Measurements from ENCODE around the gene CKB. TPM values are rescaled to one million over a fixed set of nuclear protein-coding genes. Genes with fewer than 3 reads are reported as not detected.
A peak's percentile ranks its signal among the peaks of the same experiment; 100 is the strongest.

The CKB gene
- total RNA-seq, 1 donor from 2014 or later, result 533 TPM

- ATAC-seq, result peak; percentile 70
- intact Hi-C loops (cut with micrococcal nuclease), result no loop called here
- DNase-seq, result peak; percentile 88
These were observed 28.7 kb upstream of the CKB start for GRCh38 chr14:103551338-103551762.

GRCh38 chr14:103550451-103551337, 28.1 kb upstream of the CKB start:
- intact Hi-C loops (cut with micrococcal nuclease), result no loop called here
- peak; percentile 14 for ATAC-seq
- DNase-seq, result peak; percentile 66

GRCh38 chr14:103549361-103550311, 27.0 kb upstream of the CKB start:
- intact Hi-C loops (cut with micrococcal nuclease), result no loop called here
- peak; percentile 33 for ATAC-seq

GRCh38 chr14:103548463-103549351, 26.1 kb upstream of the CKB start:
- no peak for ATAC-seq
- DNase-seq, result no peak
- intact Hi-C loops (cut with micrococcal nuclease), result no loop called here

More at GRCh38 chr14:103549361-103550311, 27.0 kb upstream of the CKB start:
- peak; percentile 81 for DNase-seq

GRCh38 chr14:103547941-103548462, 25.4 kb upstream of the CKB start:
- ATAC-seq, result no peak
- intact Hi-C loops (cut with micrococcal nuclease), result no loop called here
- DNase-seq, result peak; percentile 26

GRCh38 chr14:103547455-103547940, 24.9 kb upstream of the CKB start:
- intact Hi-C loops (cut with micrococcal nuclease), result no loop called here
- ATAC-seq (no peak), DNase-seq (no peak)

GRCh38 chr14:103546652-103547454, 24.2 kb upstream of the CKB start:
- DNase-seq (peak; percentile 85), ATAC-seq (peak; percentile 8)
- intact Hi-C loops (cut with micrococcal nuclease), result no loop called here

GRCh38 chr14:103545915-103546651, 23.5 kb upstream of the CKB start:
- DNase-seq (peak; percentile 40), ATAC-seq (no peak)
- intact Hi-C loops (cut with micrococcal nuclease), result no loop called here

- DNase-seq, result peak; percentile 34
- intact Hi-C loops (cut with micrococcal nuclease), result no loop called here
- no peak for ATAC-seq
These were observed 22.7 kb upstream of the CKB start for GRCh38 chr14:103545219-103545914.

GRCh38 chr14:103544388-103545218, 22.0 kb upstream of the CKB start:
- DNase-seq (peak; percentile 81), ATAC-seq (peak; percentile 10)
- intact Hi-C loops (cut with micrococcal nuclease), result no loop called here

GRCh38 chr14:103543721-103544387, 21.2 kb upstream of the CKB start:
- DNase-seq (peak; percentile 58), ATAC-seq (no peak)
- intact Hi-C loops (cut with micrococcal nuclease), result no loop called here

GRCh38 chr14:103543140-103543539, 20.5 kb upstream of the CKB start:
- intact Hi-C loops (cut with micrococcal nuclease), result no loop called here
- DNase-seq, result peak; percentile 34
- no peak for ATAC-seq

GRCh38 chr14:103542605-103543088, 20.0 kb upstream of the CKB start:
- DNase-seq, result peak; percentile 81
- intact Hi-C loops (cut with micrococcal nuclease), result no loop called here
- ATAC-seq, result peak; percentile 33

GRCh38 chr14:103541709-103542604, 19.3 kb upstream of the CKB start:
- no peak for ATAC-seq
- intact Hi-C loops (cut with micrococcal nuclease), result no loop called here
- DNase-seq, result peak; percentile 37

Measured in left ventricle myocardium superior (tissue), 1 donor.